ENCODE data around the gene TPPP3. TPM values are rescaled to one million over a fixed set of nuclear protein-coding genes. Genes with fewer than 3 reads are reported as not detected.
"Not testable (repeated sequence)": the region's sequence is repeated elsewhere in the genome, so short reads cannot be mapped to it uniquely, and the experiment has no call there.

The TPPP3 gene
- total and polyA plus RNA-seq, 4 donors = 164 to 371 (median 185) TPM

GRCh38 chr16:67415872-67416793 lies 22.8 kb upstream of the TPPP3 start, which contains the start of gene ZDHHC1:
Gene ZDHHC1, minus strand, starts transcription at chr16:67416477. Its CDS starts 8,702 bp downstream, at chr16:67407775.
- peaks cover 0 to 10% (median 2%) of the 10 kb centered on the region in 5 donors for H3K4me1 ChIP-seq (ENCODE audit: control insufficient read depth in 5 of 5, insufficient read depth in 5 of 5, low read length in 5 of 5)
- H3K9ac ChIP-seq (ENCODE audit: insufficient read depth in 1 of 2, low read length in 2 of 2) = peak within 1 kb of the TSS; percentile 56 to 89
- no peaks in the 10 kb centered on the region for H3K27me3 ChIP-seq (ENCODE audit: control insufficient read depth in 3 of 3, insufficient read depth in 3 of 3, low read length in 2 of 3)
- ATAC-seq (ENCODE audit: insufficient read depth, low FRiP score) (peak; percentile 96), DNase-seq (peak; percentile 74 to 84 (median 83))
- peak within 1 kb of the TSS; percentile 59 for H3K4me3 ChIP-seq
- peaks cover 0 to 3% (median 0%) of the 10 kb centered on the region in 4 donors for H3K36me3 ChIP-seq (ENCODE audit: control insufficient read depth in 4 of 4, insufficient read depth in 4 of 4, low read length in 4 of 4)
- peak within 1 kb of the TSS; percentile 82 to 93 for H3K27ac ChIP-seq (ENCODE audit: low read depth in 1 of 2, low read length in 1 of 2)
- peak; percentile 56 for TF ChIP-seq CTCF (IDR thresholded peaks at IDR 0.05; ENCODE audit: control extremely low read depth, extremely low read depth)
- WGBS, 2 donors = 1 to 2% methylated on average over 70 to 73 of the region's 73 CpGs
- H3K9me3 ChIP-seq (ENCODE audit: control insufficient read depth in 4 of 4, insufficient read depth in 3 of 4, low read length in 3 of 4) = no peaks in the 10 kb centered on the region

- not testable (repeated sequence) for ATAC-seq (ENCODE audit: insufficient read depth, low FRiP score); H3K9me3 ChIP-seq (ENCODE audit: control insufficient read depth in 4 of 4, insufficient read depth in 3 of 4, low read length in 3 of 4); H3K27me3 ChIP-seq (ENCODE audit: control insufficient read depth in 3 of 3, insufficient read depth in 3 of 3, low read length in 2 of 3); H3K36me3 ChIP-seq (ENCODE audit: control insufficient read depth in 4 of 4, insufficient read depth in 4 of 4, low read length in 4 of 4); DNase-seq
- Histone ChIP-seq H3K4me1 (ENCODE audit: control insufficient read depth in 5 of 5, insufficient read depth in 5 of 5, low read length in 5 of 5) (peaks cover 0 to 10% (median 2%) of the 10 kb centered on the region in 5 donors), H3K9ac (ENCODE audit: insufficient read depth in 1 of 2, low read length in 2 of 2) (peak overlapping the region; percentile 56 to 89), H3K4me3 (peak overlapping the region; percentile 59), H3K27ac (ENCODE audit: low read depth in 1 of 2, low read length in 1 of 2) (peak overlapping the region; percentile 82 to 93)
- 94 to 96% methylated on average over 19 of the region's 19 CpGs for WGBS, 2 donors
These were observed 22.1 kb upstream of the TPPP3 start for GRCh38 chr16:67415421-67415820.

GRCh38 chr16:67413978-67414911 lies 20.9 kb upstream of the TPPP3 start:
- no peak overlapping the region for H3K4me3 ChIP-seq
- H3K27me3 ChIP-seq (ENCODE audit: control insufficient read depth in 3 of 3, insufficient read depth in 3 of 3, low read length in 2 of 3) = no peaks in the 10 kb centered on the region
- peak overlapping the region; percentile 20 to 36 for H3K27ac ChIP-seq (ENCODE audit: low read depth in 1 of 2, low read length in 1 of 2)
- no peak overlapping the region for H3K9ac ChIP-seq (ENCODE audit: insufficient read depth in 1 of 2, low read length in 2 of 2)
- ATAC-seq (ENCODE audit: insufficient read depth, low FRiP score) (no peak), DNase-seq (no peak)
- H3K36me3 ChIP-seq (ENCODE audit: control insufficient read depth in 4 of 4, insufficient read depth in 4 of 4, low read length in 4 of 4) = peaks cover 0 to 3% (median 0%) of the 10 kb centered on the region in 4 donors
- no peaks in the 10 kb centered on the region for H3K9me3 ChIP-seq (ENCODE audit: control insufficient read depth in 4 of 4, insufficient read depth in 3 of 4, low read length in 3 of 4)
- H3K4me1 ChIP-seq (ENCODE audit: control insufficient read depth in 5 of 5, insufficient read depth in 5 of 5, low read length in 5 of 5) = peaks cover 0 to 10% (median 2%) of the 10 kb centered on the region in 5 donors
- no peak for TF ChIP-seq CTCF (IDR thresholded peaks at IDR 0.05; ENCODE audit: control extremely low read depth, extremely low read depth)
- WGBS, 2 donors = 57 to 72% methylated on average over 6 of the region's 6 CpGs

Data from lung (tissue), 12 donors.